Body of pancreas (tissue), 4 donors: ENCODE results near the gene WDR26.

ENCODE experiments used
- CTCF ChIP-seq, 7 experiments: fragments of 450-650 bp in 4 of 7; fragments of 200-600 bp in 3 of 7; sonication (generic) in 3 of 7; IDR thresholded peaks; one replicate each; pipeline ENCODE4 v1.5.1; 2016 to 2019; ENCODE audit warnings: antibody characterized with exemption in 7 of 7
- POLR2A ChIP-seq, 3 donors: fragments of 450-650 bp; IDR thresholded peaks; one replicate each; pipeline ENCODE4 v1.6.1; 2016; ENCODE audit warnings: antibody characterized with exemption in 3 of 3, mild to moderate bottlenecking in 2 of 3

- TF ChIP-seq POLR2A (IDR thresholded peaks at IDR 0.05) (no peak), CTCF (IDR thresholded peaks at IDR 0.05) (no peak)
Measured at GRCh38 chr1:224447251-224447650, 12.7 kb upstream of the WDR26 start.
